T-helper 1 cell treated with Interleukin-12 subunit alpha and Interleukin-12 subunit beta and Interleukin-4 antibody, amounts not matched to agents 30 ng/mL and 1 ng/mL, for 36 hours (primary cell): ENCODE results near the gene RUNX1. TPM values are rescaled to one million over a fixed set of nuclear protein-coding genes. Genes with fewer than 3 reads are reported as not detected.

Experiments
- intact Hi-C: fragments of 100-400 bp; cut with micrococcal nuclease; formaldehyde crosslinking; loops from one replicate; pipeline ENCODE4 v1.15.1; 2024
- total RNA-seq: library from RNA; stranded (reverse); gene quantifications from 2 replicates; pipeline ENCODE4 v1.2.3, GENCODE V29; 2022

RUNX1 gene
- total RNA-seq, 1 donor from 2014 or later = 58.6 TPM

DNA sequence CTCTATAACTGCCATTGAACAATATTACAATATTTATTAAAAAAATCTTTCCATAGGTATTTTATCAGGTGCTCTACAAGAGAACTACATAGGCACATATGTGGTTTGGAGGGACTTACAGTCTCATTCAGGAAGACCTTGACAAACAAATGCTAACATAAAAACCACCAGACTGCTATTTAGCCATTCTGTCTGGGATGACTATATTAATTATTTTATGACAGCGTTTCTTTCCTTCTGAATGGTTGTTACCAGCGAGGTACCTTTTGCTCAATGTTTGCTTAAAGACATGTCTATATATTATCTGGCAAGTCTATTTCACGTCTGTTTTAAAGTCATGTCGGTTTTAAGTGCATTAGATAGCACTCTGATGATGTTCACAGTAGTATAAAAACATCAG is 69.7 kb downstream of the RUNX1 start:
- intact Hi-C loops = no loop called here

DNA sequence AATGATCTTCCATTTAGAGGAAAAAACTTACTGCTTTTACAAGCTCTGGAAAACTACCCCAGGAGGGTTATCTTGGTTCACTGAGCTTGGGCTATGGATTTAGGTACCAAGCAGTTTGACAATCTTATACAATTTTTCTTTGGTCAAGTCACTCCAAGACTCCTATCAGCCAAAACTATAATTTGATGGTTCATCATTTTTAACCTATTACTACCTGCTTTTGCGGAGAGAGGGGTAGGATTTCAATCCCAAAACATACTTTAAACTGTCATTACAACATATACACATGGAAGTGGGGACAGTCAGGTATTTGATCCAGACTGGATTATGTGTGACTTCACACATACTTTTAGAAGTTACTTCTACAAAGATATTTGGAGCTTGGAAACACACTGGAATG is 71.8 kb downstream of the RUNX1 start:
- intact Hi-C loops = no loop called here

GRCh38 chr21:34974162-34974981 is 74.7 kb downstream of the RUNX1 start:
- intact Hi-C loops = loop anchor here (1.0 to 5.0 kb wide), 8 partner anchors 9 to 553 kb away; no protein-coding TSS in a partner anchor

DNA sequence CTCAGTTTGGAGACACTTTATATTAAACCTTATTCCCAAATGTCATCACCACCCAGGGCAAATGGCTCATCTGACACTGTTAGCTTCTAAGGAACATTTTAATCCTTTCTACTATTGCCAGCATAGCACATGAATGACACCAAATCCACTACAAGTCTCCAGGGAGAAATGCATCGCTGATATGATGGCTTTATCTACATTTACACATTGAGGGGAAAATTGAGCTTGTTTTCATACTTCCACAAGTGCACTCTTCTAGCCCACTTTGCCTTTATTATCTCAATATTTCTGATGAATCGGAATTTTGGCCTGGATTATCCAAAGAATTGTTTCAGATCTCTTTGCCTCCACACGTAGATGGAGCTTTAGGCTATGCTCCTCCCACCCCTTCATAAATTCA is 75.4 kb downstream of the RUNX1 start:
- intact Hi-C loops = loop anchor here (1.0 to 5.0 kb wide), 8 partner anchors 10 to 554 kb away; no protein-coding TSS in a partner anchor

GRCh38 chr21:34971656-34972055 is 77.4 kb downstream of the RUNX1 start:
- intact Hi-C loops = loop anchor here (5.0 kb wide), 2 partner anchors 224 to 556 kb away; no protein-coding TSS in a partner anchor

GRCh38 chr21:34970566-34970965 is 78.5 kb downstream of the RUNX1 start:
- intact Hi-C loops = loop anchor here (5.0 kb wide), 2 partner anchors 223 to 557 kb away; no protein-coding TSS in a partner anchor

DNA sequence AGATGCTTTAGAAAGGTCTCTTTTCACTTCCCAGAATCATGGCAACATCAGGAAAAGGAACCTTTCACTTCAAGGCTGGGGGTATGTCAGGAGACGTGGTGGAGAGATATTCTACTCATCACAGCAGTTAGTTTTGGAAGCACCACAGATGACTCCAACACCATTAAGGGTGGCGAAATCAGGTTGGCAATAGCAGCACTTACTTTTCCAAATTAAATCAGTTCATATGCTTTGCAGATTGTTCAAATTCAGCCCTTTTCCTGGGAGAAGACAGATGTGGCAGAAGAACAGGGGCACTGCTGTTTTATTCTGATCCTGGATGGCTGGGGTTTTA is 79.0 kb downstream of the RUNX1 start:
- intact Hi-C loops = loop anchor here (5.0 kb wide), 2 partner anchors 223 to 557 kb away; no protein-coding TSS in a partner anchor

- intact Hi-C loops = loop anchor here (5.0 kb wide), 2 partner anchors 222 to 558 kb away; no protein-coding TSS in a partner anchor
Observed at GRCh38 chr21:34969423-34970166, 79.5 kb downstream of the RUNX1 start.

GRCh38 chr21:34968414-34969333 is 80.4 kb downstream of the RUNX1 start:
- intact Hi-C loops = no loop called here

GRCh38 chr21:34967509-34968289 is 81.4 kb downstream of the RUNX1 start:
- intact Hi-C loops = loop anchor here (1.0 to 2.0 kb wide), 4 partner anchors 16 to 81 kb away; no protein-coding TSS in a partner anchor

DNA sequence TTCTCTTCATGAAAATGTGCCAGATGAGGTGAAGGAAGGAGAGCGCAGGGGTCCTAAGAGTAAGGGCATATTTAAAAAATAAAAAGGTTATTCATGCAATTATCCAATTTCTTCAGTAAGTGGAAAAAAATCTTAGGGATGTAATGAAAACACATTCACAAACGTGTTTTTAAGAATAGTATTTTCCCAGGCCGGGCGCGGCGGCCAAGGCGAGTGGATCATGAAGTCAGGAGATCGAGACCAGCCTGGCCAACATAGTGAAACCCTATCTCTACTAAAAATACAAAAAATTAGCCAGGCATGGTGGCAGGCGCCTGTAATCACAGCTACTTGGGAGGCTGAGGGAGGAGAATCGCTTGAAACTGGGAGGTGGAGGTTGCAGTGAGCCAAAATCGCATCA is 82.2 kb downstream of the RUNX1 start:
- intact Hi-C loops = loop anchor here (1.0 to 2.0 kb wide), 4 partner anchors 16 to 81 kb away; no protein-coding TSS in a partner anchor

GRCh38 chr21:34965200-34966174 is 83.6 kb downstream of the RUNX1 start:
- intact Hi-C loops = loop anchor here (2.0 kb wide), 1 partner anchor 77 kb away; no protein-coding TSS in a partner anchor

- intact Hi-C loops = no loop called here
Observed at GRCh38 chr21:34962586-34963222, 86.4 kb downstream of the RUNX1 start.

DNA sequence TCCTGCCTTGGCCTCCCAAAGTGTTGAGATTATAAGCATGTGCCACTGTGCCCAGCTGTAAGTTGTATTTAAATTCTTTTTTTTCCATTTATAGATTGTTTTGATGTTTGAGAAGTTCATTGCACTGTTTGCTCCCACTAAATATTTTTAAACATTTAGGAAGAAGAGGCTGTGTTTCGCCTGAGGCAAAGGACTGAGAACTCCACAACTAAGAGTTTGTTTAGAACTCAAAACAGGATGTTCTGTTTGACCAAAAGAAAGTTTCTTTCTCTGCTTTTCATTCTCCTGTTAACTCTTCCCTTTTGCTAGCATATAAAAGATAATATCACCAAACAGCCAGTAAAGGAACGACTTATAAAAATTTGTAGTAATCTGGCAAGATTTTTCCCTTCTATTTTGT is 87.0 kb downstream of the RUNX1 start:
- intact Hi-C loops = no loop called here

DNA sequence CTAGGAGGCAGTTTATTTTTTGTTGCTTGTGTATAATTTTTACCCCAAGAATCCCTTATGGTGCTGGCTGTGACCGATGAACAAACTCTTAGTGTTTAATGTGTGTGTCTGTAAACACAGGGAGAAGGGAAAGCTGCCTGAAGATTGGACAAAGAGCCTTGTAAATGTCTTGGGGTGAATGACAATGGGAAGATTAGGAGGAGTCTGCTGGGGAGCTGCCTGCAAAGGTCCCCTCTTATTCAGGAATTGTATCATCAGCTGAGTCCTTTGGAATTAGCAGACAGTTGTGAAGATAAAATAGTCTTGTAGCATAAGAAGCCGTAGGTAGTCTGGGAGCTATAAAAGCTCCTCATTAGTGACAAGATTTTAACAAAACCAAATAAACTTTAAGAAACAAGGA is 88.4 kb downstream of the RUNX1 start:
- intact Hi-C loops = no loop called here

DNA sequence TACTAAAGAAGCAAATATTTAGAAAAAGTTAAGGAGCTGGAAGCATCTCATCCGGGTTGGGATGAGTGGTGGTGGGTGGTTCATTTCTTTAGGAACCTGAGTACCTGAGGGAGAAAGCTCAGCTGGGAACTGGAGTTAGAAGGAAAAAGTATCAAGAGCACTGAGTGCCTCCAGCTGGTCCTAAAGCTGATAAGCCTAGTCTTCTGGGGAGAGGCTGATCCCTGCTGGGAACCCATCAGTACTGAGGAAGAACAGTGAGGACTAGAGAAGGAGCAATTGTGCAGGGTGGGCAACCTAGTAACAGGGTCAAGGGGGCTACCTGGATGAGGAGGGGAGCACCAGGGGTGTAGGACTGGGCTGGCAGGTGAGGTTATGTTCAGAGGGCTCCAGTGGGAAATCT is 89.5 kb downstream of the RUNX1 start:
- intact Hi-C loops = no loop called here

DNA sequence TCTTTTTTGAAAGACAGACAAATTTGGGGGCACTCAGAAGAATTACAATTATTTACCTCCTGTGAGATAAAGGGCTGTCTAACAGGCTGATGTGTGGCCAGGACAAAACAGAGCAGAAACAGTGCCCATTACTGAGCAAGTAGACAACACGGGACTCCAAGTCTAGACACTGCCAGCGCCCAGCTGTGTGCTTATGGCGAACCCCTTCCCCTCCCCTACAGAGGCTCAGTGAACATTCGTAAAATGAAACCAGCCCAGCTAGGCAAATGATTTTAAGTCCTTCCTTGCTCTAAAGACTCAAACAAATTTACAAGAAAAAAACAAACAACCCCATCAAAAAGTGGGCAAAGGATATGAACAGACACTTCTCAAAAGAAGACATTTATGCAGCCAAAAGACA is 91.1 kb downstream of the RUNX1 start:
- intact Hi-C loops = no loop called here
